Body of pancreas (tissue), 4 donors: ENCODE data around the gene FAM107B.
A peak's percentile ranks its signal among the peaks of the same experiment; 100 is the strongest.

Experiments
- CTCF ChIP-seq, 7 experiments: fragments of 450-650 bp in 4 of 7; fragments of 200-600 bp in 3 of 7; sonication (generic) in 3 of 7; IDR thresholded peaks; one replicate each; pipeline ENCODE4 v1.5.1; 2016 to 2019; ENCODE audit warnings: antibody characterized with exemption in 7 of 7
- POLR2A ChIP-seq, 3 donors: fragments of 450-650 bp; IDR thresholded peaks; one replicate each; pipeline ENCODE4 v1.6.1; 2016; ENCODE audit warnings: antibody characterized with exemption in 3 of 3, mild to moderate bottlenecking in 2 of 3

DNA sequence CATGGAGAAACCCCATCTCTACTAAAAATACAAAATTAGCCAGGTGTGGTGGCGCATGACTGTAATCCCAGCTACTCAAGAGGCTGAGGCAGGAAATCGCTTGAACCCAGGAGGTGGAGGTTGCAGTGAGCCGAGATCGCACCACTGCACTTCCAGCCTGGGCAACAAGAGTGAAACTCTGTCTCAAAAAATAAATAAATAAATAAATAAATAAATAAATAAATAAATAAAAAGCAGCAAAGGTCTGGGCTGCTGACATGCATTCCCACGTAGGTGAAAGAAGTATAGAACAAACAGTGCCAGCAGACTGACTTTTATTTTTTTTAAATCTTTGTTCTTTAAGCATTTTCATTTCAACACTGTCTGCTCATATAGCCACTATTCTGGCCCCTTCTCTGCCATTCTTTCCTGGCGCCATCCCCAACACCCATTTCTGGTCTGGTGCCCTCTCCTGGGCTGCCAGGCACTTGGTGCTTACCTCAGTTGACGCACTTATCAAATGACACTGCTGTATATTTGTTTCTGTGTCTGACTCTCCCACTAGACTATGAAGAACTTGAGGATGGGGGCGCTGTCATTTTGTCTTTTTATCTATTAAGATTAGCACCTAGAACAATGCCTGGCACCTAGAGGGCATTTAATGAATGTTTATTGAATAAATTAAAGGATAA, 15.6 kb downstream of the FAM107B start:
- TF ChIP-seq CTCF (IDR thresholded peaks at IDR 0.05) = peak in 5 of 7 experiments; percentile 18 to 58 (median 51)
- no peak for TF ChIP-seq POLR2A (IDR thresholded peaks at IDR 0.05)
